ENCODE results near the gene LINC00305. TPM values are rescaled to one million over a fixed set of nuclear protein-coding genes. Genes with fewer than 3 reads are reported as not detected.

LINC00305 gene
- not detected for total RNA-seq

GRCh38 chr18:64148988-64149387 is at the start of gene LINC00305:
TSS of gene LINC00305 (minus strand) at chr18:64149088.
- Mint-ChIP-seq H3K27ac (no peak within 1 kb of the TSS), H3K4me3 (no peak within 1 kb of the TSS), H3K27me3 (no peaks in the 10 kb centered on the region), H3K9me3 (no peaks in the 10 kb centered on the region), H3K4me1 (no peaks in the 10 kb centered on the region), H3K36me3 (ENCODE audit: low read depth) (no peaks in the 10 kb centered on the region)
- ATAC-seq (replicated peaks) = no peak

- no peak overlapping the region for H3K27ac Mint-ChIP-seq
Observed at GRCh38 chr18:64191069-64191468, 42.2 kb upstream of the LINC00305 start.

GRCh38 chr18:64185987-64186386 is 37.1 kb upstream of the LINC00305 start:
- no peak overlapping the region for H3K27ac Mint-ChIP-seq
- peaks cover 7% of the 10 kb centered on the region for H3K27me3 Mint-ChIP-seq
- no peaks in the 10 kb centered on the region for H3K36me3 Mint-ChIP-seq (ENCODE audit: low read depth)
- no peaks in the 10 kb centered on the region for H3K9me3 Mint-ChIP-seq
- no peak overlapping the region for H3K4me3 Mint-ChIP-seq
- no peak for ATAC-seq (replicated peaks)
- no peaks in the 10 kb centered on the region for H3K4me1 Mint-ChIP-seq

More at GRCh38 chr18:64191069-64191468, 42.2 kb upstream of the LINC00305 start:
- ATAC-seq (replicated peaks) = no peak
- peaks cover 6% of the 10 kb centered on the region for H3K27me3 Mint-ChIP-seq
- no peaks in the 10 kb centered on the region for H3K4me1 Mint-ChIP-seq
- H3K4me3 Mint-ChIP-seq = no peak overlapping the region
- H3K9me3 Mint-ChIP-seq = no peaks in the 10 kb centered on the region
- no peaks in the 10 kb centered on the region for H3K36me3 Mint-ChIP-seq (ENCODE audit: low read depth)

- H3K27me3 Mint-ChIP-seq = peaks cover 7% of the 10 kb centered on the region
- H3K4me3 Mint-ChIP-seq = no peak overlapping the region
- H3K4me1 Mint-ChIP-seq = no peaks in the 10 kb centered on the region
- no peaks in the 10 kb centered on the region for H3K36me3 Mint-ChIP-seq (ENCODE audit: low read depth)
- H3K9me3 Mint-ChIP-seq = no peaks in the 10 kb centered on the region
- no peak overlapping the region for H3K27ac Mint-ChIP-seq
- no peak for ATAC-seq (replicated peaks)
Observed at GRCh38 chr18:64183665-64184064, 34.8 kb upstream of the LINC00305 start.

GRCh38 chr18:64180617-64181016 is 31.7 kb upstream of the LINC00305 start:
- no peak overlapping the region for H3K4me3 Mint-ChIP-seq
- H3K4me1 Mint-ChIP-seq = no peaks in the 10 kb centered on the region
- no peak for ATAC-seq (replicated peaks)
- no peak overlapping the region for H3K27ac Mint-ChIP-seq
- H3K27me3 Mint-ChIP-seq = no peaks in the 10 kb centered on the region
- H3K9me3 Mint-ChIP-seq = no peaks in the 10 kb centered on the region
- H3K36me3 Mint-ChIP-seq (ENCODE audit: low read depth) = no peaks in the 10 kb centered on the region

- Mint-ChIP-seq H3K4me3 (no peak overlapping the region), H3K4me1 (no peaks in the 10 kb centered on the region), H3K36me3 (ENCODE audit: low read depth) (no peaks in the 10 kb centered on the region), H3K9me3 (no peaks in the 10 kb centered on the region), H3K27me3 (no peaks in the 10 kb centered on the region), H3K27ac (no peak overlapping the region)
- no peak for ATAC-seq (replicated peaks)
Observed at GRCh38 chr18:64180171-64180570, 31.3 kb upstream of the LINC00305 start.

- ATAC-seq (replicated peaks) = peak; percentile 23
- Mint-ChIP-seq H3K9me3 (no peaks in the 10 kb centered on the region), H3K36me3 (ENCODE audit: low read depth) (no peaks in the 10 kb centered on the region), H3K4me1 (no peaks in the 10 kb centered on the region), H3K27ac (no peak overlapping the region), H3K27me3 (no peaks in the 10 kb centered on the region), H3K4me3 (no peak overlapping the region)
Observed at GRCh38 chr18:64179556-64180080, 30.7 kb upstream of the LINC00305 start.

GRCh38 chr18:64178860-64179259 is 30.0 kb upstream of the LINC00305 start:
- no peak for ATAC-seq (replicated peaks)
- H3K9me3 Mint-ChIP-seq = no peaks in the 10 kb centered on the region
- no peaks in the 10 kb centered on the region for H3K4me1 Mint-ChIP-seq
- no peak overlapping the region for H3K4me3 Mint-ChIP-seq
- H3K27ac Mint-ChIP-seq = no peak overlapping the region
- no peaks in the 10 kb centered on the region for H3K27me3 Mint-ChIP-seq
- H3K36me3 Mint-ChIP-seq (ENCODE audit: low read depth) = no peaks in the 10 kb centered on the region

GRCh38 chr18:64175432-64175831 is 26.5 kb upstream of the LINC00305 start:
- no peaks in the 10 kb centered on the region for H3K9me3 Mint-ChIP-seq
- H3K27me3 Mint-ChIP-seq = no peaks in the 10 kb centered on the region
- no peak overlapping the region for H3K27ac Mint-ChIP-seq
- no peak overlapping the region for H3K4me3 Mint-ChIP-seq
- no peaks in the 10 kb centered on the region for H3K4me1 Mint-ChIP-seq
- no peak for ATAC-seq (replicated peaks)
- no peaks in the 10 kb centered on the region for H3K36me3 Mint-ChIP-seq (ENCODE audit: low read depth)

GRCh38 chr18:64171576-64171975 is 22.7 kb upstream of the LINC00305 start:
- no peak overlapping the region for H3K27ac Mint-ChIP-seq
- no peaks in the 10 kb centered on the region for H3K4me1 Mint-ChIP-seq
- no peaks in the 10 kb centered on the region for H3K36me3 Mint-ChIP-seq (ENCODE audit: low read depth)
- ATAC-seq (replicated peaks) = no peak
- H3K9me3 Mint-ChIP-seq = no peaks in the 10 kb centered on the region
- H3K4me3 Mint-ChIP-seq = no peak overlapping the region
- H3K27me3 Mint-ChIP-seq = no peaks in the 10 kb centered on the region

GRCh38 chr18:64167408-64167925 is 18.6 kb upstream of the LINC00305 start:
- H3K27me3 Mint-ChIP-seq = no peaks in the 10 kb centered on the region
- H3K36me3 Mint-ChIP-seq (ENCODE audit: low read depth) = no peaks in the 10 kb centered on the region
- H3K4me3 Mint-ChIP-seq = no peak overlapping the region
- H3K9me3 Mint-ChIP-seq = no peaks in the 10 kb centered on the region
- no peak for ATAC-seq (replicated peaks)
- H3K4me1 Mint-ChIP-seq = no peaks in the 10 kb centered on the region
- H3K27ac Mint-ChIP-seq = no peak overlapping the region

GRCh38 chr18:64165906-64166305 is 17.0 kb upstream of the LINC00305 start:
- no peak overlapping the region for H3K4me3 Mint-ChIP-seq
- H3K4me1 Mint-ChIP-seq = no peaks in the 10 kb centered on the region
- no peak for ATAC-seq (replicated peaks)
- no peaks in the 10 kb centered on the region for H3K36me3 Mint-ChIP-seq (ENCODE audit: low read depth)
- no peak overlapping the region for H3K27ac Mint-ChIP-seq
- H3K27me3 Mint-ChIP-seq = no peaks in the 10 kb centered on the region
- no peaks in the 10 kb centered on the region for H3K9me3 Mint-ChIP-seq

- Mint-ChIP-seq H3K4me1 (no peaks in the 10 kb centered on the region), H3K9me3 (no peaks in the 10 kb centered on the region), H3K27ac (no peak overlapping the region), H3K4me3 (no peak overlapping the region), H3K27me3 (no peaks in the 10 kb centered on the region), H3K36me3 (ENCODE audit: low read depth) (no peaks in the 10 kb centered on the region)
- ATAC-seq (replicated peaks) = no peak
Observed at GRCh38 chr18:64164883-64165282, 16.0 kb upstream of the LINC00305 start.

- no peak for ATAC-seq (replicated peaks)
- no peak overlapping the region for H3K4me3 Mint-ChIP-seq
- H3K9me3 Mint-ChIP-seq = no peaks in the 10 kb centered on the region
Observed at GRCh38 chr18:64149916-64150438, 1.1 kb upstream of the LINC00305 start.

GRCh38 chr18:64142904-64143303 is 6.0 kb downstream of the LINC00305 start:
- Mint-ChIP-seq H3K36me3 (ENCODE audit: low read depth) (no peaks in the 10 kb centered on the region), H3K27ac (no peak overlapping the region), H3K27me3 (no peaks in the 10 kb centered on the region), H3K4me1 (no peaks in the 10 kb centered on the region), H3K9me3 (no peaks in the 10 kb centered on the region), H3K4me3 (no peak overlapping the region)
- ATAC-seq (replicated peaks) = no peak

More at GRCh38 chr18:64149916-64150438, 1.1 kb upstream of the LINC00305 start:
- H3K4me1 Mint-ChIP-seq = no peaks in the 10 kb centered on the region
- no peaks in the 10 kb centered on the region for H3K27me3 Mint-ChIP-seq
- H3K36me3 Mint-ChIP-seq (ENCODE audit: low read depth) = no peaks in the 10 kb centered on the region
- H3K27ac Mint-ChIP-seq = no peak overlapping the region
